HG03565 (cell line): ENCODE results near the gene ZNF490.
"Not testable (repeated sequence)": the region's sequence is repeated elsewhere in the genome, so short reads cannot be mapped to it uniquely, and the experiment has no call there.

Source experiments
- ATAC-seq: cut with Tn5 transposase; IDR thresholded peaks from one replicate; pipeline ENCODE4 v1.9.1; 2021; ENCODE audit warnings: mild to moderate bottlenecking, moderate library complexity; ENCODE audit not compliant: unreplicated experiment

ZNF490 gene

DNA sequence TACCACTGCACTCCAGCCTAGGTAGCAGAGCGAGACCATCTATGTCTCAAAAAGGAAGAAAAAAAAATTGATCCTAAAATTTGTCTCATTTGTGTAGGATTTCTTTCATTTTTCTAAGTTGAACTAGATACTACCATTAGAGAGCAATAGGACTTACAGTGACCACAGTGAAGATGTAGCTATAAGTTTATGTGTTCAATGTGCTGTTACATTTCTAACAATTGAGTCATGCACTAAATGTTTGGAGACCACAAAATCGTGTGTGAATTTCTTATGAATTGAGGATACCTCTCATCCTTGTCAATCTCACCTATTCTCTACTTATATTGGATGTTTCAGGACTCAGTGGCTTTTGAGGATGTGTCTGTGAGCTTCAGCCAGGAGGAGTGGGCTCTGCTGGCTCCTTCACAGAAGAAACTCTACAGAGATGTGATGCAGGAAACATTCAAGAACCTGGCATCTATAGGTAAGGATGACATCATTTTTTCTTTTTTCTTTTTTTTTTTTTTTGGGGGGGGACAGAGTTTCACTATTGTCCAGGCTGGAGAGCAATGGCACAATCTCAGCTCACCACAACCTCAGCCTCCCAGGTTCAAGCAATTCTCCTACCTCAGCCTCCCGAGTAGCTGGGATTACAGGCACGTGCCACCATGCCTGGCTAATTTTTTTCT lies 12.9 kb upstream of the ZNF490 start:
- ATAC-seq: no peak

DNA sequence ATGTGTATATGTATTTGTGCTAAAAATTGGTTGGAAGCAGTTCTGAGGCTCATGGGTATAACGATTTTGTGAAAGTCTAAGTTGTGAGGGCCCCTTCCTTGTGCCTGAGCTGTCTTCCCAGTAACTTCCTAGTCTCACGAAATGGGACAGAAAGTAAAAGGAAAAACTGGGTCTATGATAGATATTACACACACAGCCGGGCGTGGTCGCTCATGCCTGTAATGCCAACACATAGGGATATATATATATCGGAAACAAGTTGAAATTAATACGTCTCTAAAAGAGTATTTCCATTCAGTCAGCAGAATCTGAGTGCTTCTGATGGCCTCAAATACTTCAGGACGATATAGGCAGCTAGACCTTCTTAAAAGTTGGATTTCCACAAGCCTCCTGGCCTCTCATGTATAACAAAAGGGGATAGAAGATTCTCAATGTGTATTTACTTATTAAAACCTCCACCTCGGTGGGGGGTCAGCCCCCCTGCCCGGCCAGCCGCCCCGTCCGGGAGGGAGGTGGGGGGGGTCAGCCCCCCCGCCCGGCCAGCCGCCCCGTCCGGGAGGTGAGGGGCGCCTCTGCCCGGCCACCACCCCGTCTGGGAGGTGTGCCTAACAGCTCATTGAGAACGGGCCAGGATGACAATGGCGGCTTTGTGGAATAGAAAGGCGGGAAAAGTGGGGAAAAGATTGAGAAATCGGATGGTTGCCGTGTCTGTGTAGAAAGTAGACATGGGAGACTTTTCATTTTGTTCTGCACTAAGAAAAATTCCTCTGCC lies 10.8 kb upstream of the ZNF490 start:
- ATAC-seq: not testable (repeated sequence)

DNA sequence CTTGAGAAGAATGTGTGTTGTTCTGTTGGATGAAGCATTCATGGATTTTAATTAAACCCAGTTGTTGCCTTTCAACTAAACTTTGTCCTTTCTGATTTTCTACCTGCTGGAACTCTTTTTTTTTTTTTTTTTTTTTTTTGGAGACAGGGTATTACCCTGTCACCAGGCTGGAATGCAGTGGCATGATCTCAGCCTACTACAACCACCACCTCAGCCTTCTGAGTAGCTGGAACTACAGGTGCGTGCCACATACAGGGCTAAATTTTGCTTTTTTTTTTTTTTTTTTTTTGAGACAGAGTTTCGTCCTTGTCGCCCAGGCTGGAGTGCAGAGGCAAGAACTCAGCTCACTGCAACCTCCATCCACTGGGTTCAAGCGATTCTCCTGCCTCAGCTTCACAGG lies 7.0 kb upstream of the ZNF490 start:
- ATAC-seq: no peak

DNA sequence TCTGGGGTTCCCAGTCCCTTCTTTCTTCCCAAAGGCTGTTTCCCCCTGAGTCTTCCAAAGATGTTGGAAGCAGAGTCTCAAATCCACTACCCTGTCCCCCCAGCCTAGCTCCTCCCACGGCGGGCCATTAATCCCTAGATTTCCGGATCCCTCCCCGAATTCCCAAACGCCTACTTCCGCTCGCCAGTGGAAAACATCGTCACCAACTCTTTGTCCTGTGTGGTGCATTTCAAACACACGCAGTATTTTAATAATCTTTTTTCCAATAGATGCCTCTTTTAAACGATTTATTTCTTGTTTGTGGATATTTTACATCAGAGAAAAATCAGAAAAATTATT lies 717 bp upstream of the ZNF490 start:
- no peak for ATAC-seq

DNA sequence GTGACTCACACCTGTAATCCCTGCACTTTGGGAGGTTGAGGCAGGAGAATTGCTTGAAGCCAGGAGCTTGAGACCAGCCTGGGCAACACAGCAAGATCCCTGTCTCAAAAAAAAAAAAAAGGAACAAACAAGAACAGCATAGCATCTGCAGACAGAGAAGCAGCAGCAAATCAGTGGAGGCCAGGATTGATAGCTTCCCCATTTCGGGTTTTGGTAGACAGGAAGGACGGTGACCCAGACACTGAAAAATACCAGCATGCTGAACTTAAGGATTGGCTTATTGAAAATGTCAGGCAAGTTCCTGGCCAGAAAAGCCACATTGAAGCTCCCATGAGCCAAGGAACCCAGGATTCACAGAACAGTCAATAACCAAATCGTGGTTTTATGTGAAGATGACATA lies 3.0 kb downstream of the ZNF490 start:
- no peak for ATAC-seq

DNA sequence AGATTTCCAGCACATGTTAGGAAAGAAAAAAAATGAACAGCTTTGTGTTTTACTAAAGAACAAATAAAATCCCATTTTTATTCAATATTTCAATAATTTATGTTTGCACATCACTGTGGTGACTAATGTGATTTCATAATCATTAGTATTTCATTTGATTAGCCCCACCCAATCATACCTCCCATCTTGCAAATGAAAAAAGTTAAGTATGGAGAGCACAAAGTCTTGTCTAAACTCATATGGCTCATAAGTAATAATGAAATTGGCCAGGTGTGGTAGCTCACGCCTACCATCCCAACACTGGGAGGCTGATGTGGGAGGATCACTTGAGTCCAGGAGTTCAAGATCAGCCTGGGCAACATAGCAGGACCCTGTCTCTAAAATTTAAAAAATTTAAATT lies 3.8 kb downstream of the ZNF490 start:
- no peak for ATAC-seq

DNA sequence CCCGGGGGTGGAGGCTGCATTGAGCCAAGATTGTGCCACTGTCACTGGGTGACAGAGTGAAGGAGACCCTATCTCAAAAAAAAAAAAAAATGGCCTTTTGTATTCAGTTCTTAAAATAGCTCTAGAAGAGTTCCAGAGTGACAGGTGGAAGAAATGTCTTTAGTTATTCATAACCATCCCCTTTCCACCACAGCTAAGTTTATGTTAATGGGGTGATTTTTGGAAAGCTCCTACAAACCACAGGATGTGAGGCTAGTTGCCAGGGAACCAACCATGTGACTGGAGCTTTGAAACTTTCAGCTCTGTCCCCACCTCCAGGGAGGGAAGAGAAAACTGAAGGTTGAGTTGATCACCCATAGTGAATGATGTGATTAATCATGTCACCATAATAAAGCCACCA lies 6.9 kb downstream of the ZNF490 start:
- ATAC-seq: no peak

DNA sequence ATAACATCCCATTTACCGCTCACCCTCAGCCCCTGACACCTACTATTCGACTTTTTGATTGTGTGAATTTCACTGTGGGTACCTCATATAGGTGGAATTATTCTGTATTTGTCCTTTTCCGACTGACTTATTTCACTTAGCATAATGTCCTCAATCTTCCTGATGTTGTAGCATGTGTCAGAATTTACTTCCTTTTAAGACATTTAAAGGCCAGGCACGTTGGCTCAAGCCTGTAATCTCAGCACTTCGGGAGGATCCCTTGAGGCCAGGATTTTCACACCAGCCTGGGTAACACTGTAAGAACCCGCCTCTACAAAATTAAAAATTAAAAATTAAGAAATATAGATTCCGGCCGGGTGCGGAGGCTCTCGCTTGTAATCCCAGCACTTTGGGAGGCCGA lies 13.0 kb downstream of the ZNF490 start:
- ATAC-seq: no peak

DNA sequence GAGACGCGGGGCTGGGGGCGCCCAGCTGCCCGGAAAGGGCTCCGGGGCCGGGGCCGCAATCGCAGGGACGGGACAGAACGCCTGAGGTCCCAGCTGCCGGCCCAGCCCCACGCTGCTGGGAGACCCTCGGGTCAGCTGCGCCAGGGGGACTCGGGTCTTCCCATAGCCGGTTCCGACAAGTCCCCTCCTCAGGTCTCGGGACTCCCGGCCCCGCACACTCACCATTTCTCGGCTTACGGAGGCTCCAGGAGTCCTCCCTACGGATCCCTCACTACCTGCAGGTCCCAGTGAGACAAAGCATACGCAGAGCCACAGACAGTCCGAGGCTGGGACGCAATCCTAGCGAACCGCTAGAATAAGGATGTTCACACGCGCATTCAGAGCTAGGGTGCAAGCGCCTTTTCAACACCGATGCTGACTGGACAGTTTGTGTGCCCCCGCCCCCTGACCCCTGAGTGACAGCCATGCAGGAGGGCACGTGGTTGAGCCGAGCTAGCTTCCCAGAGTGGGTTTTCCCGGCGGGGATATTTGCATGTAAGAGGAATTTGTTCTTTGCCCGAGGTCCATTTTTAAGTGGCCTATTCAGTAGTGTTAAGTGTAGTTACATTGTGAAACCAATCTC lies 13.6 kb downstream of the ZNF490 start:
- no peak for ATAC-seq

DNA sequence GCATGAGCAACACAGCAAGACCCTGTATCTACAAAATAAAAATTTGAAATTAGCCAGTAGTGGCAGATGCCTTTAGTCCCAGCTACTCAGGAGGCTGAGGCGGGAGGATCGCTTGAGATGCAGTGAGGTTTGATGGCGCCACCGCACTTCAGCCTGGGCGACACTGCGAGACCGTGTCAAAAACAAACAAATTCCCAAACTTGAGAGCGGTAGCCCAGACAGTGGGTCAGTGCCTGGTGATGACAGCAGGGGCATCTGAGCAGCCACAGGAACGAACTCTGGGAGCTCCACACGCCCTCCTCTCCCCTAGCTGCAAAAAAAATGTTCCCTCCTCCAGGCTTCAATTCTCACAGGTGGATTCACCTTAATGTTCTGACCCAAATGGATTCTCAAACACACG lies 14.1 kb downstream of the ZNF490 start:
- no peak for ATAC-seq

DNA sequence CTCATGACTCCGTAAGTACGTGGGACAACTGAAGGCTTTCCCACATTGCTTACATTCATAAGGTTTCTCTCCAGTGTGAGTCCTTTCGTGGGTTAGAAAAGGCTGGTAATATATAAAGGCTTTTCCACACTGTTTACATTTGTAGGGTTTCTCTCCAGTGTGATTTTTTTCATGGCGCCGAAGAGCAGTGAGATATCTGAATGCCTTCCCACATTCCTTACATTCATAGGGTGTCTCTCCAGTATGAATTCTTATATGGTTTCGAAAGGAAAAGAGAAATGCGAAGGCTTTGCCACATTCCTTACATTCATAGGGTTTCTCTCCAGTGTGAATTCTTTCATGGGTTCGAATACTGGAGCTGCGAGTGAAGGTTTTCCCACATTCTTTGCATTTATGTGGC lies 29.5 kb downstream of the ZNF490 start:
- ATAC-seq: no peak

DNA sequence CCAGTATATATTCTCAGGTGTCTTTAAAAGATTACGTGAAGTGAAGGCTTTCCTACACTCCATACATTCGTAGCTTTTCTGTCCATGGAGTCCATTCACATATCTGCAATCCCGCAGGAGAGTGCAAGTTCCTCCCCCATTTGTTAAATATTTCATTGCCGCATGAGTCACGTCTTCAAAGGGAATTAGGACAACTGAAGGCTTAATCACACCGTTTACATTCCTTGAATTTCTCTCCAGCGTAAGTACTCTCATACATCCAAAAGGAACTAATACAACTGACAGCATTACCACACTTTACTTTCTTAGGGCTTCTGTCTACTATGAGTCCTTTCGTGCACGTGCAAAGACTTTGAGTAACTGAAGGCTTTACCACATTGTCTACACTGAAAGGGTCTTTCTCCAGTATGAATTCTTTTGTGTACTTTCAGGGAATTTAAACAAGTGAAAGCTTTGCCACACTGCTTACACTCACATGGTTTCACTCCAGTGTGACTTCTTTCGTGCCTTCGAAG lies 30.4 kb downstream of the ZNF490 start:
- ATAC-seq: no peak

DNA sequence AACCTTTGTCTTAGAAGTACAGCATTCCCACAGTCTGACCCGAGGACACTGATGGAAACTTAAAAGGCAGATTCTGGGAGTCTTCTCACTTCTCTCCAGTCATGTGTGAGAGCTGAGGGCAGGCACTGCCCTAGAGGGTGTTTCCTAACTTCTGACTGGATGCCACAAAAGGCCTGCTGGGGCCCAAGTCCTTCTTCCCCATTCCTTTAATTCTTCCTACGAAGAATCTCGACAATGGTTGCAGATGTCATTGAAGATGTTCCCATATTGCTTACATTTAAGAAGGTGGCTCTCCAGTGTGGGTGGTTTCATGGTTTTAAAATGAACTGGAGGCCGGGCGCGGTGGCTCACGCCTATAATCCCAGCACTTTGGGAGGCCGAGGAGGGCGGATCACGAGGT lies 32.0 kb downstream of the ZNF490 start:
- ATAC-seq: no peak

DNA sequence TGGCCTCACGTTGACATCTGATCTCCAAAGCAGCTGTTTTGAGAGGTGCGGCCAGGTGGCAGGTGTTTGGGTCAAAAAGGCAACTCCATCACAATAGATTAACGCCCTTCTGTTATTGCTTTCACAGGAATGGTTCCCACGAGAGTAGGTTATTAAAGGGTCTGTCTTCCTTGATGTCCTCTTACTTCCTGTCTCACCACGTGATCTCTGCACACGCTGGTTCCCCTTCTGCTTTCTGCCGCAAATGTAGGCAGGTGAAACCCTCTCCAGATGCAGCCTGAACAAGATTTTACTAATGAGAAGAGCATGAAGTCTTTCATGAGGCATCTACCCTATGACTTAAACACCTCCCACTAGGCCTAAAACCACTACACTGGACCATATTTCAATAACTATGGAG lies 36.6 kb downstream of the ZNF490 start:
- no peak for ATAC-seq

DNA sequence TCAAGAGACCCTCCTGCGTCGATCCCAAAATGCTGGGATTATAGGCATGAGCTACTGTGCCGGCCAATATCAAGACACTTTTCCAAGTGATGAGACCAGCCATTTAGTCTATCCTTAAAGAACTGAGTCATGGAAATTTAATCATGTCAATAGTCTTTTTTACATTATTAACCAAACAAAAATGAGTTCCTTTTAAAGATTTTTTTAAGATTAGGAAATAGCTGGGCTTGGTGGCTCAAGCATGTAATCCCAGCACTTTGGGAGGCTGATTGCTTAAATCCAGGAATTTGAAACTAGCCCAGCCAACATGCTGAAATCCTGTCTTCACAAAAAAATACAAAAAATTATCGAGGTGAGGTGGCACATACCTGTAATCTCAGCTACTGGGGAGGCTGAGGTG lies 42.7 kb downstream of the ZNF490 start:
- ATAC-seq: no peak

DNA sequence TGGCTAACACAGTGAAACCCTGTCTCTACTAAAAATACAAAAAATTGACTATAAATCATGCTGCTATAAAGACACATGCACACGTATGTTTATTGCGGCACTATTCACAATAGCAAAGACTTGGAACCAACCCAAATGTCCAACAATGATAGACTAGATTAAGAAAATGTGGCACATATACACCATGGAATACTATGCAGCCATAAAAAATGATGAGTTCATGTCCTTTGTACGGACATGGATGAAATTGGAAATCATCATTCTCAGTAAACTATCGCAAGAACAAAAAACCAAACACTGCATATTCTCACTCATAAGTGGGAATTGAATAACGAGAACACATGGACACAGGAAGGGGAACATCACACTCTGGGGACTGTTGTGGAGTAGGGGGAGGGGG lies 44.2 kb downstream of the ZNF490 start:
- ATAC-seq: not testable (repeated sequence)

DNA sequence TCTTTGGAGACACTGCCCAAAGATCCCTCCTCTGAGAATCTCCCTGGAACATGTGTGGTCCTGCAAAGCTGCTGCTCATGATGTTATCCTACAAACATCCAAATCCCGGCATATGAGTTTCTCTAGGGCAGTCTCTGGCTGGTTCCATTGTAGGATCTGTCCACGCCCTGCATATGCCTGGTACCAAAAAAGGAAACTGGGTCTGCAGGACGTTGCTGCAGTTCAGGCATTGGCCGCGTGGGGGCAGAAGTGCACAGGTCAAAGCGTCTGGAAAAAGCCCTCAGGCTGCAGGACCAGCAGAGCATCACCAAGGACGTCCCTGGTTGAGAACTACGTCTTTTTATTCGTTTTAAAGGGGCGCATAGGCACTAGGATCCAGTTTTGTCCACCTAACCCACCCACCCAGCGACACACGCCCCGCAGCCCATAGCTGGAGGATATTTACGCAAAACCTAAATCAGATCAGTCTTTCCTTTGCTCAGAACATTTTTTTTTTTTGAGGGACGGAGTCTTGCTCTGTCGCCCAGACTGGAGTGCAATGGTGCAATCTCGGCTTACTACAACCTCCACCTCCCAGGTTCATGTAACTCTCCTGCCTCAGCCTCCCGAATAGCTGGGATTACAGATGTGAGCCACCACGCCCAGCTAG lies 46.5 kb downstream of the ZNF490 start:
- ATAC-seq: no peak

DNA sequence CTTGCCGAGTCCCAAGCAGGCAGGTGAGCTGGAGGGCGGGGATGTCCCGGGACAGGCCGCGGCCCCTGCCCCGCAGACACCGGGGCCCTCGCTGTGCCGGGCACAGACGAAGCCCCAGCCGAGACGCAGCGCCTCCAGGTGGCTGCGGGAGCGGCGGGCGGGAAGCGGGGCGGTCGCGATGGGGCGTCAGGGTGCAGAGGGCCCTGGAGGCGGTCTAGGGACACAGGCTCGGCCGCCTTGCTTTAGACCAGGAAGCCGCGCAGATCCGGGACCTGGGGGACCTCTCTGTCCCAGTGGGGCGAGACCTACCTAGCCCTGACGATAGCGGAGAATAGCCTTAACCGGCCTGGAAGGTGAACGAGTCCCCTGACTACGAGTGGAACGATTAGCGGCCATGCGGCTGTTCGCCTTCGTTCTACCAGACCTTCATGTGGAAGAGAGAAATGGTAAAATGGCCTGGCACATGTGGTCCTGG lies 55.1 kb downstream of the ZNF490 start:
- ATAC-seq: no peak

DNA sequence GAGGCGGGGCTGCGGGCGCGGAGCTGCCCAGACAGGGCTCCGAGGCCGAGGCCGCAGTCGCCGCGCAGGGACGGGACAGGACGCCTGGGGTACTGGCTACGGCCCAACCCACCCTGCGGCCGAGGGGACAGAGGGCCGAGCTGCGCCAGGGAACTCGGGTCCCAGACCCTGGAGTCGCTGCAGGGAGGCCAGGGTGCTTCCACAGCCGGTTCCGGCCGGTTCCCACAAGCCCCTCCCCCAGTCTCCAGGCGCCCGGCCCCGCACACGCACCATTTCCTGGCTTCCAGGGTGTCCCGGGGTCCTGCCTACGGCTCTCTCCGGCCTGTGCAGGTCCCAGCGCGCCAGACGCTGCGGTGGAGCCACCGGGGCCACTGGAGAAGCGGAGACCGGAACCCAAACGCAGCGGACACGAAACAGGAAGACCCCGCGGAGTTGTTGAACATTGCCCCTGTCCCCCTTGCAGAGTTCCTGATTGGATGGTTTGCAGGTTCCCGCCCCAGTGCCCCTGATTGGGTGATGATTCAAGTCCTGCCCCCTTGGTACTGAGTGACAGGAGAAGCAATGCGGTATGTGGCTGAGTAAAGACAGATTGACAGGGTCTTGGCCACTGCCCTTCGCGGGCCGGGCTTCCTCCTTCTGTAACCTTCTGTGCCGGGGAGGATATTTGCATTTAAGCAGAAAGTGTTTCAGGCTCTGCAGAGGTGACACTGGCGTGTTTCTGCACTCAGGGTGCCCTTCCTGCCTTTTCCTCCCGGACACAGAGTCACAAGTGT lies 59.4 kb downstream of the ZNF490 start, which contains the start of gene ZNF564:
Gene ZNF564, minus strand, starts transcription at position 423 of the 773 bp plus-strand sequence. Its CDS starts 150 bp downstream, at position 273.
- ATAC-seq: peak; percentile 96

DNA sequence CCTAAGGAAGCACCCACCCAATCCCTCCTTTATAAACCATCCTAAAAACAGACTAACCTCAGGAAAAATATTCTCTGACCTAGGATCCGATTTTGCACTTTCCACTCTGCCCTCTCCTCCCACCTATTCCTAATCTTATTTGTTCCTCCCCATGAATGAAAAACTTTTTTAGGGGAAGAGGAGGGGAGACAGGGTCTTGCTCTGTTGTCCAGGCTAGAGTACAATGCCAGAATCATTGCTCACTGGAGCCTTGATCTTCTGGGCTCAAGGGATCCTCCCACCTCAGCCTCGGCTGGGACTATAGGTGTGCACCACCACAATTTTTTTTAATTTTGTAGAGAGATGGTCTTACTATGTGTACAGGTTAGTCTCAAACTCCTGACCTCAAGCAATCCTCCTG lies 63.7 kb downstream of the ZNF490 start:
- ATAC-seq: no peak

DNA sequence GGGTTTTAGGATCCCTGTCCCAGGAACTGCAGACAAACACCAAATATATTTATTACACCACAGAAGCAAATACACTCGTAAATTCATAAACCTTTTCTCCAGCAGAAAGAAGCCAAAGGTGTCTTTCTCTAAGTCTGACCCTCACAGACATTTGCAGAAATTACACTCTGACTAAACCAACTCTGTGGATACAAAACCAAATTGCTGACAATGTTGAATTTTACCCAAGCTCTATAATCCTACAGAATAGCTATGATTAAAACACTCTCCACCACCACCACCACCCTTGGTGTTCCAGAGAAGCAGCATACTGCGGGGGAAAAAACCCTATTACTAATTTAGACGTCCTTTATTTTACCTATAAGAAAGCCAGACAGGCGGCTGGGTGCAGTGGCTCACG lies 64.5 kb downstream of the ZNF490 start:
- ATAC-seq: no peak
